ENCODE data around the gene OR2T4. TPM values are rescaled to one million over a fixed set of nuclear protein-coding genes. Genes with fewer than 3 reads are reported as not detected.

OR2T4 gene
- total and polyA plus RNA-seq, 12 donors, result not detected

GRCh38 chr1:248406721-248407692 is 45.5 kb downstream of the OR2T4 start:
- Histone ChIP-seq H3K36me3 (no peaks in the 10 kb centered on the region), H3K27ac (no peak overlapping the region), H3K4me1 (no peaks in the 10 kb centered on the region), H3K4me3 (no peak overlapping the region), H3K9me3 (peaks cover 0 to 21% (median 5%) of the 10 kb centered on the region in 11 donors), H3K27me3 (no peaks in the 10 kb centered on the region)
- DNase-seq, result no peak
- intact Hi-C loops (cut with DNase I), result no loop called here
- ATAC-seq, result no peak
- no peak for TF ChIP-seq CTCF (IDR thresholded peaks at IDR 0.05)
- WGBS, 2 donors, result 56 to 62% methylated on average over 8 of the region's 8 CpGs

Other genes with a start within 250 kb of the OR2T4 start
- not detected for gene OR2M5, start 216.5 kb upstream of the OR2T4 start, total RNA-seq
- gene OR2M5, start 216.5 kb upstream of the OR2T4 start, polyA plus RNA-seq, result not detected
- not detected for gene OR2M2, start 186.8 kb upstream of the OR2T4 start, total RNA-seq
- gene OR2M2, start 186.8 kb upstream of the OR2T4 start, polyA plus RNA-seq, result not detected
- gene OR2M3, start 164.4 kb upstream of the OR2T4 start, total RNA-seq, result not detected
- not detected for gene OR2M3, start 164.4 kb upstream of the OR2T4 start, polyA plus RNA-seq
- gene OR2M4, start 130.2 kb upstream of the OR2T4 start, total RNA-seq, result not detected
- gene OR2M4, start 130.2 kb upstream of the OR2T4 start, polyA plus RNA-seq, result not detected
- gene OR2T33, start 83.7 kb upstream of the OR2T4 start, total RNA-seq, result not detected
- gene OR2T33, start 83.7 kb upstream of the OR2T4 start, polyA plus RNA-seq, result under 1 TPM in 1 of 2 donors, not detected in 1; 0.03 TPM
- gene OR2T12, start 58.2 kb upstream of the OR2T4 start, total RNA-seq, result not detected
- gene OR2T12, start 58.2 kb upstream of the OR2T4 start, polyA plus RNA-seq, result not detected
- gene OR2M7, start 37.1 kb upstream of the OR2T4 start, total RNA-seq, result not detected
- not detected for gene OR2M7, start 37.1 kb upstream of the OR2T4 start, polyA plus RNA-seq
- not detected for gene OR14C36, start 12.9 kb upstream of the OR2T4 start, total RNA-seq
- not detected for gene OR14C36, start 12.9 kb upstream of the OR2T4 start, polyA plus RNA-seq
- gene OR2T6, start 14.1 kb downstream of the OR2T4 start, total RNA-seq, result not detected
- gene OR2T6, start 14.1 kb downstream of the OR2T4 start, polyA plus RNA-seq, result not detected
- not detected for gene OR2T1, start 41.4 kb downstream of the OR2T4 start, total RNA-seq
- not detected for gene OR2T1, start 41.4 kb downstream of the OR2T4 start, polyA plus RNA-seq
- gene OR2T2, start 84.0 kb downstream of the OR2T4 start, total RNA-seq, result not detected
- gene OR2T2, start 84.0 kb downstream of the OR2T4 start, polyA plus RNA-seq, result not detected
- gene OR2T3, start 111.7 kb downstream of the OR2T4 start, total RNA-seq, result not detected
- gene OR2T3, start 111.7 kb downstream of the OR2T4 start, polyA plus RNA-seq, result not detected
- gene OR2T5, start 126.9 kb downstream of the OR2T4 start, total RNA-seq, result not detected
- gene OR2T5, start 126.9 kb downstream of the OR2T4 start, polyA plus RNA-seq, result not detected
- gene OR2G6, start 146.4 kb downstream of the OR2T4 start, total RNA-seq, result not detected
- gene OR2G6, start 146.4 kb downstream of the OR2T4 start, polyA plus RNA-seq, result not detected
- not detected for gene OR2T29, start 201.1 kb downstream of the OR2T4 start, total RNA-seq
- not detected for gene OR2T29, start 201.1 kb downstream of the OR2T4 start, polyA plus RNA-seq
- gene OR2T34, start 213.1 kb downstream of the OR2T4 start, total RNA-seq, result not detected
- not detected for gene OR2T34, start 213.1 kb downstream of the OR2T4 start, polyA plus RNA-seq
- gene OR2T10, start 236.0 kb downstream of the OR2T4 start, total RNA-seq, result not detected
- not detected for gene OR2T10, start 236.0 kb downstream of the OR2T4 start, polyA plus RNA-seq

All from heart right ventricle (tissue), 16 donors.